ENCODE measurements around the gene SLC25A51. TPM values are rescaled to one million over a fixed set of nuclear protein-coding genes. Genes with fewer than 3 reads are reported as not detected.

The SLC25A51 gene
- total and polyA plus RNA-seq, 3 donors from 2014 or later, result 18.4 to 27.4 (median 19.1) TPM

DNA sequence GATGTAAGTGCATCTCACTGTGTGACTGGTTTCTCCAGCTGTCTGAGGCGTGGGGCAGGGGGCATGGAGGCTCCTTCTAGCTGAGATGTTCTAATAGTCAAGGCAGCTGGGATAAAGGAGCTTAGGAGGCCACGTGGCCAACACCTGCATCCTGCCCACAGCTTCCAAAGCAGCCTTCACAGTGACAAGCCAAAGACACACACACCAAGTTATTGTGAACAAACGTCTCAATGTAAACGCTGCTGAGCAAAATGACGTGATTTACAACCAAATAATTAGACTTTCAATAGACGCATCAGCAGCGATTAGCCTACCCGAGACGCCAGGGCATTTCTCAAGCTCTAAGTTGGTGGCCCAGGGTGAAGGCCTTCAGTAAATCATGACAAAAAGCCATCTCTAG lies 23.2 kb upstream of the SLC25A51 start:
- DNase-seq, result no peak
- H3K36me3 ChIP-seq (ENCODE audit: low read depth, missing control alignments), result no peaks in the 10 kb centered on the region
- TF ChIP-seq CTCF (IDR thresholded peaks at IDR 0.05) (no peak), POLR2A (IDR thresholded peaks at IDR 0.05) (no peak)
- WGBS, 2 donors, result 75 to 82% methylated on average over 8 to 9 of the region's 9 CpGs
- no peaks in the 10 kb centered on the region for H3K4me1 ChIP-seq
- no peaks in the 10 kb centered on the region for H3K27me3 ChIP-seq
- intact Hi-C loops (cut with DNase I; ENCODE audit: low total_unique reads), result no loop called here
- no peak overlapping the region for H3K4me3 ChIP-seq
- no peak overlapping the region for H3K27ac ChIP-seq
- H3K9me3 ChIP-seq, result no peaks in the 10 kb centered on the region

- TF ChIP-seq POLR2A (IDR thresholded peaks at IDR 0.05) (no peak), CTCF (IDR thresholded peaks at IDR 0.05) (no peak)
- no peak for DNase-seq
- Histone ChIP-seq H3K4me3 (no peak overlapping the region), H3K27me3 (no peaks in the 10 kb centered on the region), H3K36me3 (ENCODE audit: low read depth, missing control alignments) (no peaks in the 10 kb centered on the region), H3K27ac (no peak overlapping the region), H3K4me1 (no peaks in the 10 kb centered on the region), H3K9me3 (no peaks in the 10 kb centered on the region)
- intact Hi-C loops (cut with DNase I; ENCODE audit: low total_unique reads), result no loop called here
- WGBS, 2 donors, result 67 to 80% methylated on average over 1 of the region's 1 CpG
Measured at GRCh38 chr9:37926737-37927118, 22.8 kb upstream of the SLC25A51 start.

GRCh38 chr9:37925786-37926736 lies 22.1 kb upstream of the SLC25A51 start:
- intact Hi-C loops (cut with DNase I; ENCODE audit: low total_unique reads), result no loop called here
- TF ChIP-seq POLR2A (IDR thresholded peaks at IDR 0.05), result no peak
- no peak for TF ChIP-seq CTCF (IDR thresholded peaks at IDR 0.05)
- H3K4me3 ChIP-seq, result no peak overlapping the region
- no peaks in the 10 kb centered on the region for H3K4me1 ChIP-seq
- no peak for DNase-seq
- no peak overlapping the region for H3K27ac ChIP-seq
- WGBS, 2 donors, result 89 to 91% methylated on average over 14 to 15 of the region's 15 CpGs
- H3K36me3 ChIP-seq (ENCODE audit: low read depth, missing control alignments), result no peaks in the 10 kb centered on the region
- no peaks in the 10 kb centered on the region for H3K9me3 ChIP-seq
- H3K27me3 ChIP-seq, result no peaks in the 10 kb centered on the region

DNA sequence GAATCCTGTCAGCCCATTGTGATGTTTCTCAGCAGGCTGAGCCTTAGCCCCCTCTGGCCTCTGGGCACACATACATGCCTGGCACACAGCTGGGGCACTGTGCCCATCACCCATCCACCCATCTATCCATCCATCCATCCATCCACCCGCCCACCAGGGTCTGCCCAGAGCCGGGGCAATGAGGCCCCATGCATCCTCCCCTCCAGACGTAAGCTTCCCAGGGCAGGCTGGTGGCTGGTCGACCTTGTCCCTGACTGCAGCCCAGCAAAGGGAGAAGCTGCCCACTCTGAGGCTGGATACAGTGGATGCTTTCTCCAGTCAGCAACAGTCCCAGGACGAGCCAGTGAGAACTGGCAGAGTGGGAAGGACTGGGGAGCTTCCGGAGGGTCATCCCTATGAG lies 21.1 kb upstream of the SLC25A51 start:
- Histone ChIP-seq H3K4me3 (no peak overlapping the region), H3K36me3 (ENCODE audit: low read depth, missing control alignments) (no peaks in the 10 kb centered on the region), H3K27ac (no peak overlapping the region), H3K9me3 (no peaks in the 10 kb centered on the region), H3K4me1 (no peaks in the 10 kb centered on the region), H3K27me3 (no peaks in the 10 kb centered on the region)
- intact Hi-C loops (cut with DNase I; ENCODE audit: low total_unique reads), result no loop called here
- TF ChIP-seq POLR2A (IDR thresholded peaks at IDR 0.05) (no peak), CTCF (IDR thresholded peaks at IDR 0.05) (no peak)
- 67 to 93% methylated on average over 3 to 6 of the region's 6 CpGs for WGBS, 2 donors
- no peak for DNase-seq

GRCh38 chr9:37924538-37924937 lies 20.6 kb upstream of the SLC25A51 start:
- no peaks in the 10 kb centered on the region for H3K4me1 ChIP-seq
- intact Hi-C loops (cut with DNase I; ENCODE audit: low total_unique reads), result no loop called here

More at GRCh38 chr9:37924538-37924937, 20.6 kb upstream of the SLC25A51 start:
- no peak for TF ChIP-seq POLR2A (IDR thresholded peaks at IDR 0.05)
- TF ChIP-seq CTCF (IDR thresholded peaks at IDR 0.05), result no peak
- Histone ChIP-seq H3K27me3 (no peaks in the 10 kb centered on the region), H3K27ac (no peak overlapping the region), H3K36me3 (ENCODE audit: low read depth, missing control alignments) (no peaks in the 10 kb centered on the region), H3K9me3 (no peaks in the 10 kb centered on the region), H3K4me3 (no peak overlapping the region)
- DNase-seq, result no peak

Data from testis (tissue), 3 donors.